Liver (tissue), 9 donors: Measurements from ENCODE around the gene CEP76. TPM values are rescaled to one million over a fixed set of nuclear protein-coding genes. Genes with fewer than 3 reads are reported as not detected.

Experiments used
- DNase-seq: peaks from one replicate; pipeline ENCODE4 v3.0.0-alpha.2; 2017; ENCODE audit warnings: low spot score
- H3K27ac ChIP-seq, 2 donors: one replicate each; pipeline ENCODE4 v1.7.0; 2013; ENCODE audit warnings: inconsistent platforms in 2 of 2, low read length in 2 of 2, control low read depth in 1 of 2, low read depth in 1 of 2, mild to moderate bottlenecking in 1 of 2
- H3K27me3 ChIP-seq, 4 donors: one replicate each; pipeline versions ENCODE4 v1.6.1 to v1.7.0; 2013; ENCODE audit warnings: low read length in 3 of 4, inconsistent platforms in 1 of 4, mild to moderate bottlenecking in 1 of 4, moderate library complexity in 1 of 4; ENCODE audit not compliant: control insufficient read depth in 4 of 4, insufficient read depth in 4 of 4
- H3K36me3 ChIP-seq, 4 donors: one replicate each; pipeline versions ENCODE4 v1.6.1 to v1.7.0; 2013; ENCODE audit warnings: low read length in 3 of 4, mild to moderate bottlenecking in 3 of 4, low read depth in 1 of 4, moderate library complexity in 1 of 4; ENCODE audit not compliant: control insufficient read depth in 4 of 4, insufficient read depth in 3 of 4
- H3K4me1 ChIP-seq, 4 donors: one replicate each; pipeline versions ENCODE4 v1.6.1 to v1.7.0; 2013; ENCODE audit warnings: low read length in 3 of 4, mild to moderate bottlenecking in 3 of 4, moderate library complexity in 1 of 4; ENCODE audit not compliant: control insufficient read depth in 4 of 4, insufficient read depth in 4 of 4
- H3K4me3 ChIP-seq, 3 donors: one replicate each; pipeline versions ENCODE4 v1.6.1 to v1.7.0; 2013; ENCODE audit warnings: low read length in 3 of 3, control low read depth in 1 of 3, low read depth in 1 of 3, mild to moderate bottlenecking in 1 of 3
- H3K9ac ChIP-seq, 2 donors: one replicate each; pipeline ENCODE4 v1.7.0; 2013; ENCODE audit warnings: low read length in 2 of 2, mild to moderate bottlenecking in 2 of 2, moderate library complexity in 2 of 2, control low read depth in 1 of 2, low read depth in 1 of 2
- H3K9me3 ChIP-seq, 4 donors: one replicate each; pipeline versions ENCODE4 v1.6.1 to v1.7.0; 2013; ENCODE audit warnings: low read length in 3 of 4; ENCODE audit not compliant: control insufficient read depth in 4 of 4
- EGR1 ChIP-seq, 2 donors: IDR thresholded peaks; 2 replicates each; pipeline ENCODE4 v1.6.1; 2016 to 2018; ENCODE audit warnings: antibody characterized with exemption in 2 of 2, low read depth in 2 of 2
- FOXA1 ChIP-seq: IDR thresholded peaks from 2 replicates; pipeline ENCODE4 v1.6.1; 2016; ENCODE audit warnings: antibody characterized with exemption
- FOXA2 ChIP-seq: IDR thresholded peaks from 2 replicates; pipeline ENCODE4 v1.6.1; 2016; ENCODE audit warnings: antibody characterized with exemption
- GABPA ChIP-seq, 2 donors: IDR thresholded peaks in 1 of 2; conservative IDR thresholded peaks in 1 of 2; 2 replicates each; pipeline ENCODE4 v1.6.1; 2016; ENCODE audit warnings: antibody characterized with exemption in 2 of 2, mild to moderate bottlenecking in 1 of 2, moderate library complexity in 1 of 2
- HNF4A ChIP-seq, 2 donors: conservative IDR thresholded peaks; 2 replicates each; pipeline ENCODE4 v1.6.1; 2016; ENCODE audit warnings: antibody characterized with exemption in 2 of 2, mild to moderate bottlenecking in 2 of 2
- HNF4G ChIP-seq: IDR thresholded peaks from 2 replicates; pipeline ENCODE4 v1.6.1; 2016; ENCODE audit warnings: antibody characterized with exemption
- JUND ChIP-seq, 2 donors: IDR thresholded peaks; 2 replicates each; pipeline ENCODE4 v1.6.1; 2016; ENCODE audit warnings: antibody characterized with exemption in 2 of 2
- NR2F2 ChIP-seq: IDR thresholded peaks from 2 replicates; pipeline ENCODE4 v1.6.1; 2016; ENCODE audit warnings: antibody characterized with exemption
- RAD21 ChIP-seq, 2 donors: IDR thresholded peaks; 2 replicates each; pipeline ENCODE4 v1.6.1; 2016; ENCODE audit warnings: antibody characterized with exemption in 2 of 2, mild to moderate bottlenecking in 2 of 2
- RXRA ChIP-seq, 2 donors: IDR thresholded peaks; 2 replicates each; pipeline ENCODE4 v1.6.1; 2017 to 2018; ENCODE audit warnings: antibody characterized with exemption in 2 of 2, mild to moderate bottlenecking in 1 of 2
- SP1 ChIP-seq: IDR thresholded peaks from 2 replicates; pipeline ENCODE4 v1.6.1; 2018; ENCODE audit warnings: antibody characterized with exemption, mild to moderate bottlenecking
- TAF1 ChIP-seq: conservative IDR thresholded peaks from 2 replicates; pipeline ENCODE4 v1.6.1; 2016; ENCODE audit warnings: antibody characterized with exemption, mild to moderate bottlenecking
- YY1 ChIP-seq: IDR thresholded peaks from 2 replicates; pipeline ENCODE4 v1.6.1; 2016; ENCODE audit warnings: antibody characterized with exemption, mild to moderate bottlenecking
- WGBS: extraction: QIAGEN DNeasy Blood & Tissue Kit; methylation state at CpG from one replicate; pipeline ENCODE4 v1.1.7; 2013; 5-methylcytosine and 5-hydroxymethylcytosine counted together
- polyA plus RNA-seq, 2 donors: library from polyadenylated mRNA; stranded (reverse) in 1 of 2; unstranded in 1 of 2; fragments of 200-250 nt in 1 of 2; fragments of >200 nt in 1 of 2; fragmentation: Nextera tagmentation in 1 of 2; extraction: Ambion mirVana in 1 of 2; gene quantifications; one replicate each; pipeline versions ENCODE4 v1.2.1 to v1.2.3, GENCODE V29; 2013 to 2015
- total RNA-seq, 2 donors: library from RNA; depleted of rRNA; stranded (reverse); fragments of >200 nt; gene quantifications; one replicate each; pipeline ENCODE4 v1.2.3, GENCODE V29; 2014
- TF ChIP-seq, protein P1 (sequence below): IDR thresholded peaks from 2 replicates; pipeline ENCODE4 v1.6.1; 2016; ENCODE audit warnings: antibody characterized with exemption
- TF ChIP-seq, protein P2 (sequence below): IDR thresholded peaks from 2 replicates; pipeline ENCODE4 v1.6.1; 2016; ENCODE audit warnings: antibody characterized with exemption
- TF ChIP-seq, protein P3 (sequence below): IDR thresholded peaks from 2 replicates; pipeline ENCODE4 v1.6.1; 2016; ENCODE audit warnings: antibody characterized with exemption, mild to moderate bottlenecking
- TF ChIP-seq, protein P4 (sequence below): IDR thresholded peaks from 2 replicates; pipeline ENCODE4 v1.6.1; 2016; ENCODE audit warnings: antibody characterized with exemption
- TF ChIP-seq, protein P5 (sequence below): fragments of 150-350 bp; IDR thresholded peaks from 2 replicates; pipeline ENCODE4 v1.5.1; 2017; ENCODE audit warnings: improper control_type of control experiment, low read depth, low read length; ENCODE audit not compliant: missing input control
- donor health status: healthy.
- donor health status: healthy.
- donor health status: healthy.
- donor health status: healthy.
- donor health status: healthy.

CEP76 gene
- total and polyA plus RNA-seq, 4 donors: 1.3 to 11.8 (median 4.2) TPM

DNA sequence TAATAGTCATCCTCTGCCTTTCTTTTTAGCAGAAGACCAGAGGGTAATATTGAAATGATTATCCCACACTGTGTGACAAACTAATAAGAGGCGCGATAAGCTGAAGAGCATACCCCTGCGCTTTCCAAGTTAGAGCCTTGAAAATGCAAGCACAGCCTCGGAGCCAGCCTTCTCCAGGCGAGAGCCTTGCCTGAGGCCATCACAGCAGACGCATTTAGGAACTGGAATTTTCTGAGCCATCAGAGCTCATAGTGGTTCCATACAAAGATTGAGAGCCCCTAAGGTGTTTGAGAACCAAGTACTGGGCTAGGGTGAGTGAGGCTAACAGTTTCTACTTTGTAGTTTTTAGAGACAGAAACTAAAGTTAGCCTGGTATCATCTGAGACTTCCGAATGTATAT is 20.2 kb upstream of the CEP76 start:
- Histone ChIP-seq H3K36me3 (peaks cover 0 to 43% (median 20%) of the 10 kb centered on the region in 4 donors), H3K9ac (no peak overlapping the region), H3K27ac (no peak overlapping the region), H3K27me3 (no peaks in the 10 kb centered on the region), H3K4me3 (no peak overlapping the region), H3K9me3 (no peaks in the 10 kb centered on the region), H3K4me1 (no peaks in the 10 kb centered on the region)
- no peak for DNase-seq
- TF ChIP-seq HNF4G (no peak), HNF4A (conservative IDR thresholded peaks at IDR 0.05) (no peak), JUND (IDR thresholded peaks at IDR 0.05) (no peak), FOXA2 (no peak), NR2F2 (no peak), SP1 (no peak), FOXA1 (no peak), EGR1 (IDR thresholded peaks at IDR 0.05; ENCODE audit: low read depth in 2 of 2) (no peak), GABPA (IDR thresholded peaks at IDR 0.05 in 1 of 2, conservative IDR thresholded peaks at IDR 0.05 in 1 of 2) (no peak), TAF1 (no peak), RAD21 (IDR thresholded peaks at IDR 0.05) (no peak), RXRA (IDR thresholded peaks at IDR 0.05) (no peak), YY1 (no peak)
- TF ChIP-seq, protein P1, sequence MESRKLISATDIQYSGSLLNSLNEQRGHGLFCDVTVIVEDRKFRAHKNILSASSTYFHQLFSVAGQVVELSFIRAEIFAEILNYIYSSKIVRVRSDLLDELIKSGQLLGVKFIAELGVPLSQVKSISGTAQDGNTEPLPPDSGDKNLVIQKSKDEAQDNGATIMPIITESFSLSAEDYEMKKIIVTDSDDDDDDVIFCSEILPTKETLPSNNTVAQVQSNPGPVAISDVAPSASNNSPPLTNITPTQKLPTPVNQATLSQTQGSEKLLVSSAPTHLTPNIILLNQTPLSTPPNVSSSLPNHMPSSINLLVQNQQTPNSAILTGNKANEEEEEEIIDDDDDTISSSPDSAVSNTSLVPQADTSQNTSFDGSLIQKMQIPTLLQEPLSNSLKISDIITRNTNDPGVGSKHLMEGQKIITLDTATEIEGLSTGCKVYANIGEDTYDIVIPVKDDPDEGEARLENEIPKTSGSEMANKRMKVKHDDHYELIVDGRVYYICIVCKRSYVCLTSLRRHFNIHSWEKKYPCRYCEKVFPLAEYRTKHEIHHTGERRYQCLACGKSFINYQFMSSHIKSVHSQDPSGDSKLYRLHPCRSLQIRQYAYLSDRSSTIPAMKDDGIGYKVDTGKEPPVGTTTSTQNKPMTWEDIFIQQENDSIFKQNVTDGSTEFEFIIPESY: no peak
- TF ChIP-seq, protein P2, sequence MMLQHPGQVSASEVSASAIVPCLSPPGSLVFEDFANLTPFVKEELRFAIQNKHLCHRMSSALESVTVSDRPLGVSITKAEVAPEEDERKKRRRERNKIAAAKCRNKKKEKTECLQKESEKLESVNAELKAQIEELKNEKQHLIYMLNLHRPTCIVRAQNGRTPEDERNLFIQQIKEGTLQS: no peak
- TF ChIP-seq, protein P3, sequence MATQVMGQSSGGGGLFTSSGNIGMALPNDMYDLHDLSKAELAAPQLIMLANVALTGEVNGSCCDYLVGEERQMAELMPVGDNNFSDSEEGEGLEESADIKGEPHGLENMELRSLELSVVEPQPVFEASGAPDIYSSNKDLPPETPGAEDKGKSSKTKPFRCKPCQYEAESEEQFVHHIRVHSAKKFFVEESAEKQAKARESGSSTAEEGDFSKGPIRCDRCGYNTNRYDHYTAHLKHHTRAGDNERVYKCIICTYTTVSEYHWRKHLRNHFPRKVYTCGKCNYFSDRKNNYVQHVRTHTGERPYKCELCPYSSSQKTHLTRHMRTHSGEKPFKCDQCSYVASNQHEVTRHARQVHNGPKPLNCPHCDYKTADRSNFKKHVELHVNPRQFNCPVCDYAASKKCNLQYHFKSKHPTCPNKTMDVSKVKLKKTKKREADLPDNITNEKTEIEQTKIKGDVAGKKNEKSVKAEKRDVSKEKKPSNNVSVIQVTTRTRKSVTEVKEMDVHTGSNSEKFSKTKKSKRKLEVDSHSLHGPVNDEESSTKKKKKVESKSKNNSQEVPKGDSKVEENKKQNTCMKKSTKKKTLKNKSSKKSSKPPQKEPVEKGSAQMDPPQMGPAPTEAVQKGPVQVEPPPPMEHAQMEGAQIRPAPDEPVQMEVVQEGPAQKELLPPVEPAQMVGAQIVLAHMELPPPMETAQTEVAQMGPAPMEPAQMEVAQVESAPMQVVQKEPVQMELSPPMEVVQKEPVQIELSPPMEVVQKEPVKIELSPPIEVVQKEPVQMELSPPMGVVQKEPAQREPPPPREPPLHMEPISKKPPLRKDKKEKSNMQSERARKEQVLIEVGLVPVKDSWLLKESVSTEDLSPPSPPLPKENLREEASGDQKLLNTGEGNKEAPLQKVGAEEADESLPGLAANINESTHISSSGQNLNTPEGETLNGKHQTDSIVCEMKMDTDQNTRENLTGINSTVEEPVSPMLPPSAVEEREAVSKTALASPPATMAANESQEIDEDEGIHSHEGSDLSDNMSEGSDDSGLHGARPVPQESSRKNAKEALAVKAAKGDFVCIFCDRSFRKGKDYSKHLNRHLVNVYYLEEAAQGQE: no peak
- TF ChIP-seq, protein P4, sequence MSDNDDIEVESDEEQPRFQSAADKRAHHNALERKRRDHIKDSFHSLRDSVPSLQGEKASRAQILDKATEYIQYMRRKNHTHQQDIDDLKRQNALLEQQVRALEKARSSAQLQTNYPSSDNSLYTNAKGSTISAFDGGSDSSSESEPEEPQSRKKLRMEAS: no peak
- TF ChIP-seq, protein P5, sequence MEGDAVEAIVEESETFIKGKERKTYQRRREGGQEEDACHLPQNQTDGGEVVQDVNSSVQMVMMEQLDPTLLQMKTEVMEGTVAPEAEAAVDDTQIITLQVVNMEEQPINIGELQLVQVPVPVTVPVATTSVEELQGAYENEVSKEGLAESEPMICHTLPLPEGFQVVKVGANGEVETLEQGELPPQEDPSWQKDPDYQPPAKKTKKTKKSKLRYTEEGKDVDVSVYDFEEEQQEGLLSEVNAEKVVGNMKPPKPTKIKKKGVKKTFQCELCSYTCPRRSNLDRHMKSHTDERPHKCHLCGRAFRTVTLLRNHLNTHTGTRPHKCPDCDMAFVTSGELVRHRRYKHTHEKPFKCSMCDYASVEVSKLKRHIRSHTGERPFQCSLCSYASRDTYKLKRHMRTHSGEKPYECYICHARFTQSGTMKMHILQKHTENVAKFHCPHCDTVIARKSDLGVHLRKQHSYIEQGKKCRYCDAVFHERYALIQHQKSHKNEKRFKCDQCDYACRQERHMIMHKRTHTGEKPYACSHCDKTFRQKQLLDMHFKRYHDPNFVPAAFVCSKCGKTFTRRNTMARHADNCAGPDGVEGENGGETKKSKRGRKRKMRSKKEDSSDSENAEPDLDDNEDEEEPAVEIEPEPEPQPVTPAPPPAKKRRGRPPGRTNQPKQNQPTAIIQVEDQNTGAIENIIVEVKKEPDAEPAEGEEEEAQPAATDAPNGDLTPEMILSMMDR: no peak
- 82% methylated on average over 7 of the region's 7 CpGs for WGBS
